IPS-11a (cell line): ENCODE data around the gene NOP9.
"Not testable (repeated sequence)": the region's sequence is repeated elsewhere in the genome, so short reads cannot be mapped to it uniquely, and the experiment has no call there.

Experiments used
- H3K4me3 ChIP-seq: one replicate; pipeline ENCODE4 v1.5.1; 2013; ENCODE audit warnings: low read depth, low read length, control low read depth

The NOP9 gene

GRCh38 chr14:24343795-24344660 lies 44.4 kb downstream of the NOP9 start:
- H3K4me3 ChIP-seq, result no peak overlapping the region

DNA sequence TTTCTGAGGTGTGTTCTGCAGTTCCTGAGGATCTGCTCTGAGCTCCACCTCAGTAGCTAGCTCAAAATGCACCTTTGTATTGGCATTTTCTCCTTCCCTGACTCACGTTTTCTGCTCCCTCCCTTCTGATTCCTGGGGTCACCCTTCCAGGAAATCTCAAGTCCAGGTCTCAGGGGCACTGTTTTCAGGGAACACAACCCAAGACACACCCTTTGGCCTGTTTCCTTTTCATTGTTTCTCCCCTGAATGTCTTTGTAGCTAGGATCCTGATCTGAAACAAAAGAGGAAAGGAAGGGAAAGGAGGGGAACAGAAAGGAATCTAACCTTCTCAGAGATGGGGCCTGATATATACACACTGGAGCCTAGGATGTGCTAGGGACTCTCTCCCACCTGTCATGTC lies 47.5 kb downstream of the NOP9 start:
- H3K4me3 ChIP-seq, result no peak overlapping the region

- H3K4me3 ChIP-seq, result no peak overlapping the region
Observed at GRCh38 chr14:24348186-24348585, 48.5 kb downstream of the NOP9 start.

- no peak overlapping the region for H3K4me3 ChIP-seq
Observed at GRCh38 chr14:24349742-24350141, 50.1 kb downstream of the NOP9 start.

- no peak overlapping the region for H3K4me3 ChIP-seq
Observed at GRCh38 chr14:24351517-24351916, 51.9 kb downstream of the NOP9 start.

DNA sequence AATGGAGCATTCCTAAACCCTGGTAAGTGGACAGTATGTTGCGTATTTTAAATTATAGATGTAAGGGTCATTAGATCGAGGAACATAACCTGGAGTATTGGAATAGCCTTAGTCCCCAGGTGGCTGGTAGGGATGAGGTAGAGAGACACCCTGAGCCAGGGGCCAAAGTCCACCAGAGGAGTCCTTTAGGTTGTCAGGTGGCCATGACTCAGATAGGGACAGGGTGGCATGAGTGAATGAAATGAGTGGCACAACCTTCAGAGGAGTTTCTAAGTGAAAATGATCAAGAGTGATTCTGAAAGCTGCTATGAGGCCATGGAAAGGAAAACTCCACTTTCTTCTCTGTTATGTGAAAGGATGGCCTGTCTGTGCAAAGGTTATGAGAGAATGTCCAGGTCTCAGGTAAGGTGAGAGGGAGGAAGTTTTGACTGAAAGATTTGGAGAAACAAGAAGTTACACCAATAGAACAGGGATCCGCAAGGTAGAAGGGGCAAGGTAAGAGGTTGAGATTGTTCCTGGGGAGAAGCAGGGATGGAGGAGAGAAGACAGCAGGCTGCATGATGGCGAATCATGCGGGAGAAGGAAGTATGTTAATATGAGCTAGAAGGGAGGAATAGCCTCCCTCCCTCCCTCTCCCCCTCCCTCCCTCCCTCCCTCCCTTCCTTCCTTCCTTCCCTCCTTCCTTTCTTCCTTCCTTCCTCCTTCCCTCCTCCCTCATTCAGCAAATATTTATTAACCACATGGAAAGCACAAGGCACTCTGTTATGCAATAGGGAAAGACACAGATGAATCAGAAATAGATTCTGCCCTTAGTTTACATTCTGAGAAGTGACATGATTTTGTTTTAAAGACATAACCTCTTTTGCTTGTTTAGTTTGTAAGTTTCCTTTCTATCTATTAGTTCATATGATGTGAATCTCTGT lies 54.2 kb downstream of the NOP9 start:
- H3K4me3 ChIP-seq, result no peak overlapping the region

DNA sequence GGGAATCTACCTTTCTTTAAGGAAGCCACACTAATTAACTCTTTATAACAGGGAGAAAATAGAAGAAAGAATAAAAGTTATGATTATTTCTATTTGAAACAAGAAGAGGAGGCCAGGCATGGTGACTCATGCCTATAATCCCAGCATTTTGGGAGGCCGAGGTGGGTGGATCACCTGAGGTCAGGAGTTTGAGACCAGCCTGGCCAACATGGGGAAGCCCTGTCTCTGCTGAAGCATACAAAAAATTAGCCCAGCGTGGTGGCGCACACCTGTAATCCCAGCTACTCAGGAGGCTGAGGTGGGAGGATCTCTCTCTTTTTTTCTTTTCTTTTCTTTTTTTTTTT lies 54.8 kb downstream of the NOP9 start:
- not testable (repeated sequence) for H3K4me3 ChIP-seq

- no peak overlapping the region for H3K4me3 ChIP-seq
Observed at GRCh38 chr14:24355009-24355408, 55.4 kb downstream of the NOP9 start.

DNA sequence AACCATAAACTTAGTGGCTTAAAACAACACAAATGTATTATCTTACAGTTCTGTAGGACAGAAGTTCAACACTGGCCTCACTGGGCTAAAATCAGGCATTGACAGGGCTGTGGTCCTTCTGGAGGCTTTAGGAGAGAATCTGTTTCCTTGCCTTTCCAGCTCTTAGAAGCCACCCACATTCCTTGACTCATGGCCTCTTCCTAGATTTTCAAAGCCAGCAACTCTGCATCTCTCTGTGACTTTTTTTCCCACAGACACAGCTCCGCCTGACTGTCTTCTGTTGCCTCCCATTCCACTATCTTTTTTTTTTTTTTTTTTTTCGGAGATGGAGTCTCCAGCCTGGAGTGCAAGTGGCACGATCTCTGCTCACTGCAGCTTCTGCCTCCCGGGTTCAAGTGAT lies 56.6 kb downstream of the NOP9 start:
- H3K4me3 ChIP-seq, result no peak overlapping the region
